Measurements from ENCODE around the gene DNAJB2.

Gene DNAJB2

GRCh38 chr2:219279151-219279915 is at the start of gene DNAJB2:
TSS of gene DNAJB2 (plus strand) at chr2:219279366. CDS start at chr2:219279834, 468 bp downstream.
- DNase-seq (ENCODE audit: low read depth in 2 of 2) = peak; percentile 98 to 99

DNA sequence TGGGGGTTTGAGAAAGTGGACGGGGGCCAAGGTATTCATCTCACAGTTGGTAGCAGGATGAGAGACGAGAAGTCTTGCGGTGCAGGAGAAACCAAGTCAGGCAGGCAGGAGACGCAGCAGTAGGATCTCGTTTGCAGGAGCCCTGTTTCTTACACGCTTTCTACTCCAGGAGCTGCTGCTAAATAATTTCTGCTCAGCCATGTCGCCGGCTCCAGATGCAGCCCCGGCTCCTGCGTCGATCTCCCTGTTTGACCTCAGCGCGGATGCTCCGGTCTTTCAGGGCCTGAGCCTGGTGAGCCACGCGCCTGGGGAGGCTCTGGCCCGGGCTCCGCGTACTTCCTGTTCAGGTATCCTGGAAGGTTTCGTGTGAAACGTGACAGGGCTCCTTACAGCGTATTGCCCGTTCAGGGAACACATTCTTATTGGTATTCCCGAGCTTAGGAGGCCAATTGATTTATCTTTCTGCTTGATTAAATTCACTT is 49.1 kb upstream of the DNAJB2 start:
- DNase-seq (ENCODE audit: low read depth in 2 of 2) = no peak

- DNase-seq (ENCODE audit: low read depth in 2 of 2) = no peak
Observed at GRCh38 chr2:219234331-219234730, 44.8 kb upstream of the DNAJB2 start.

DNA sequence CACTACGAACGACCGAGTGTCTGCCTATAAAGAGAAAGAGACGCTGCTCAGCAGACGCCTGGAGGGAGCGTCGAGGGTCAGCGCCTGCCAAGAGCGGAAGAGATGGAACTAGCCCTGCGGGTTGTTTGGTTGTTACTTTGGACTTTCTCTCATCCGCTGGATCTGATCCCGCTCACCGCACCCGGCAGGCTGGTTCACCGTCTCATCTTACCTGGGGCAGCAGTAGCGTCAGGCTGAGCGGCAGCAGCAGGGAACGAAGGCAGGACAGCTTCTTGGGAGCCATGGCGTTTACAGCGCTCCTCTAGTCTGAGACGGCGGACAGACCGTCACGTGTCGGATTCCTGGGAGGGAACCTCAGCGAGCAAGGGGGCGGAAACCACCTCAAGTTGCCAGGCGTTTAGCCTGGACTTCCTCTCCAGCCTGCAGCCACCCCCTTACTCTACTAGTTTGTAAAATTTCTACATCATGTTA is 35.8 kb upstream of the DNAJB2 start:
- DNase-seq (ENCODE audit: low read depth in 2 of 2) = no peak

DNA sequence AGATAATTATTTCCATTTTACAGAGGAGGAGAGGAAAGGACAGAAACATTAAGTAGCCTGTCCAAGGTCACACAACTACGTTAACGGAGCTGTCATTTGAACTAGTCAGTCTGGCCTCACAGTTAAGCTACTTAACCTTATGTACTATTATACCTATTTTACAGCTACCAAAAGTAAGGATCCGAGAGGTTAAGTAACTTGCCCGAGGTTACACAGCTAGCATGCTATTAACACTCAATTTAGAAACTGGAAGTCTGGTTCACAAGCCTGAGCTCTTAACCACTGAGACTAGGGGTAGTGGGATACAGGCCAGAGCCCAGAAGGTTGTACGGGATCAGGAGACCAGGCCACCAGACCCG is 34.4 kb upstream of the DNAJB2 start:
- no peak for DNase-seq (ENCODE audit: low read depth in 2 of 2)

- peak; percentile 79 to 84 for DNase-seq (ENCODE audit: low read depth in 2 of 2)
Observed at GRCh38 chr2:219245148-219245898, 33.8 kb upstream of the DNAJB2 start, which contains the start of the genes GLB1L and STK16. TSS of gene GLB1L (minus strand) at chr2:219245444. CDS start at chr2:219243573, 1,871 bp downstream. TSS of gene STK16 (plus strand) at chr2:219245479. CDS start at chr2:219246000, 521 bp downstream.

GRCh38 chr2:219245899-219246230 is 33.3 kb upstream of the DNAJB2 start:
- DNase-seq (ENCODE audit: low read depth in 2 of 2) = no peak

DNA sequence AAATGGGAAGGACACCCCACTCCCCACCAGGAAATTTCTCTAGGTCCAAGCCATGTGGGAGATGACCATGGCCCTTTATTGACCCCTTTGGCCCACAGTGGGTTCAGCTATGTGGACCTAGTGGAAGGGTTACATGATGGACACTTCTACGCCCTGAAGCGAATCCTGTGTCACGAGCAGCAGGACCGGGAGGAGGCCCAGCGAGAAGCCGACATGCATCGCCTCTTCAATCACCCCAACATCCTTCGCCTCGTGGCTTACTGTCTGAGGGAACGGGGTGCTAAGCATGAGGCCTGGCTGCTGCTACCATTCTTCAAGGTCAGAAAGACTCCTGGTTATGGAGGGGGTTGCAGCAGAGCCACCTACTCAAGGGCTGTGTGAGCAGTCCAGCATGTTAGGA is 32.6 kb upstream of the DNAJB2 start:
- DNase-seq (ENCODE audit: low read depth in 2 of 2) = no peak

GRCh38 chr2:219247678-219248642 is 31.2 kb upstream of the DNAJB2 start:
- DNase-seq (ENCODE audit: low read depth in 2 of 2) = peak in 1 of 2 donors; percentile 72

DNA sequence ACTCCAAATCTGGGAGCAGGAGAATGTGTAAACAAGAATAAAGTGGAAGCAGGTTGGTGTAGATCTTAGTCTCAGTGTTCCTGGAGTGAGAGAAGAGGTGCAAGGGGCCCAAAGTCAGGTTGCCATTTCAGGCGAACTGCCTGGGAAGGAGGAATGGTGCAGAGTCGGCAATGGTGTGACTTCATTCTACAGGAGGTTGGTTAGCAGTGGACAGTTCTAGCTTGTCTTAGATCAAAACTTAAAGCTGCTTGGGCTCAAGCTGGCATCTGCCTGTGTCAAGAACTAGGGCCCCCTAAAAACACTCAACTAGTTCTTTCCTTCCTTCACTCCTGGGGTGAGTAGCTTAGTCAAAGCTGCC is 30.3 kb upstream of the DNAJB2 start:
- DNase-seq (ENCODE audit: low read depth in 2 of 2) = no peak

GRCh38 chr2:219249203-219249980 is 29.8 kb upstream of the DNAJB2 start:
- DNase-seq (ENCODE audit: low read depth in 2 of 2) = no peak

- no peak for DNase-seq (ENCODE audit: low read depth in 2 of 2)
Observed at GRCh38 chr2:219250049-219250781, 29.0 kb upstream of the DNAJB2 start.

- no peak for DNase-seq (ENCODE audit: low read depth in 2 of 2)
Observed at GRCh38 chr2:219251656-219252055, 27.5 kb upstream of the DNAJB2 start.

DNA sequence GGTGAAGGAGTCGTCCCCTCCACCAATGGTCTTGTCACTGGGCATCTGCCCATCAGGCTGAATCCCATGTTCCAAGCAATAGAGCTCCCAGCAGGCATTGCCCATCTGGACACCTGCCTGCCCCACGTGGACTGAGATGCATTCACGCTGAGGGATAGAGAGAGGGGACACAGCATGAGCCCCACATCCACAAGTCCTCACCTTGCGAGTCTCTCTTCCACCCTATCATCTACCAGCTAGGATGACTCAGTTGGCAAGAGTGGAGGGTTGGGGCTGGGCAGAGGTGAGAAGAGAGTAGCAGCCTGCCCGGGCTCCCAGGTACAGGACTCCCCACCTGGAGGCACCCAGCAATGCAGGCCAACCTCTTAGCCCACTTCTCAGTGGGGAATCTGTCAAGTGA is 27.1 kb upstream of the DNAJB2 start:
- DNase-seq (ENCODE audit: low read depth in 2 of 2) = no peak

GRCh38 chr2:219252570-219252899 is 26.6 kb upstream of the DNAJB2 start:
- no peak for DNase-seq (ENCODE audit: low read depth in 2 of 2)

GRCh38 chr2:219252900-219253752 is 26.0 kb upstream of the DNAJB2 start, which contains the start of gene TUBA4B:
TSS of gene TUBA4B (plus strand) at chr2:219253243. CDS start at chr2:219253408, 165 bp downstream.
- DNase-seq (ENCODE audit: low read depth in 2 of 2) = no peak

GRCh38 chr2:219253753-219254589 is 25.2 kb upstream of the DNAJB2 start, which contains the start of gene TUBA4A:
TSS of gene TUBA4A (minus strand) at chr2:219253918. CDS start at chr2:219253858, 60 bp downstream.
- DNase-seq (ENCODE audit: low read depth in 2 of 2) = peak; percentile 80 to 81

- no peak for DNase-seq (ENCODE audit: low read depth in 2 of 2)
Observed at GRCh38 chr2:219254590-219255201, 24.5 kb upstream of the DNAJB2 start.

Measured in activated CD8-positive, alpha-beta memory T cell treated with anti-CD3 and anti-CD28 coated beads for 4 hours (primary cell).